A673 (cell line): ENCODE results near the gene FAM177B.

Experiments
- EZH2 ChIP-seq: fragments of 200-600 bp; sonication (generic); IDR thresholded peaks from 2 replicates; pipeline ENCODE4 v1.6.1; 2017; ENCODE audit warnings: borderline replicate concordance, low read depth, mild to moderate bottlenecking, mixed read lengths, antibody characterized with exemption, low read length; ENCODE audit not compliant: poor library complexity, severe bottlenecking
- TF ChIP-seq, protein P1 (sequence below): fragments of 300-800, 200-600 bp; sonication (generic); conservative IDR thresholded peaks from 2 replicates; pipeline ENCODE4 v1.5.1; 2017; ENCODE audit warnings: low read depth, mild to moderate bottlenecking, antibody characterized with exemption, low read length, moderate library complexity, mixed read lengths

DNA sequence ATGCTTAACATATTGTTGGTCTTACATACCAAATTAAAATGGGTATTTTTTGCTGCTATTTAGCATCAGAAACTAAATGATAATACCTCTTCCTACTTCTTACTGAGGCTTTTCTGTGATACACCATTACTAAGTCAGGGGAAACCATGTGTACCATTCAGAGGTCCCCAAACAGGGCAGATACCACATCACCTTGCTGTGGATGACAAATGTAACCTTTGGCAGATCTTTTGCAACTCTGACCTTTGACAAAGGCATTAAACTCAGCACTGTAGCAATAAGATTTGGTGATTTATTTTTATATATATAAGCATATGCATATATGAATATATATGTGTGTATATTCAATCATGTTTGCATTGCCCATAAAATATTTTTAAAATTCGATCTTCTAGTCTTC, 2.9 kb downstream of the FAM177B start:
- TF ChIP-seq, protein P1, sequence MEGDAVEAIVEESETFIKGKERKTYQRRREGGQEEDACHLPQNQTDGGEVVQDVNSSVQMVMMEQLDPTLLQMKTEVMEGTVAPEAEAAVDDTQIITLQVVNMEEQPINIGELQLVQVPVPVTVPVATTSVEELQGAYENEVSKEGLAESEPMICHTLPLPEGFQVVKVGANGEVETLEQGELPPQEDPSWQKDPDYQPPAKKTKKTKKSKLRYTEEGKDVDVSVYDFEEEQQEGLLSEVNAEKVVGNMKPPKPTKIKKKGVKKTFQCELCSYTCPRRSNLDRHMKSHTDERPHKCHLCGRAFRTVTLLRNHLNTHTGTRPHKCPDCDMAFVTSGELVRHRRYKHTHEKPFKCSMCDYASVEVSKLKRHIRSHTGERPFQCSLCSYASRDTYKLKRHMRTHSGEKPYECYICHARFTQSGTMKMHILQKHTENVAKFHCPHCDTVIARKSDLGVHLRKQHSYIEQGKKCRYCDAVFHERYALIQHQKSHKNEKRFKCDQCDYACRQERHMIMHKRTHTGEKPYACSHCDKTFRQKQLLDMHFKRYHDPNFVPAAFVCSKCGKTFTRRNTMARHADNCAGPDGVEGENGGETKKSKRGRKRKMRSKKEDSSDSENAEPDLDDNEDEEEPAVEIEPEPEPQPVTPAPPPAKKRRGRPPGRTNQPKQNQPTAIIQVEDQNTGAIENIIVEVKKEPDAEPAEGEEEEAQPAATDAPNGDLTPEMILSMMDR, result no peak
- TF ChIP-seq EZH2, result no peak
